Fibroblast of villous mesenchyme (primary cell): ENCODE data around the gene TGM2. TPM values are rescaled to one million over a fixed set of nuclear protein-coding genes. Genes with fewer than 3 reads are reported as not detected.

Source experiments
- DNase-seq: peaks from one replicate; pipeline ENCODE4 v3.0.0-alpha.2; 2010; ENCODE audit warnings: low read depth
- H3K4me3 ChIP-seq: 2 replicates; pipeline ENCODE4 v1.5.1; 2011; ENCODE audit warnings: low read depth, mild to moderate bottlenecking, low read length
- CTCF ChIP-seq: IDR thresholded peaks from 2 replicates; pipeline ENCODE4 v1.5.1; 2012; ENCODE audit warnings: low read depth, mild to moderate bottlenecking, low read length; ENCODE audit not compliant: insufficient read depth
- total RNA-seq: library from RNA; depleted of rRNA; stranded (reverse); fragments of >200 nt; gene quantifications from 2 replicates; pipeline ENCODE4 v1.2.3, GENCODE V29; 2012

Gene TGM2
- total RNA-seq, 1 donor, result 2,020 TPM

- TF ChIP-seq CTCF, result no peak
- peak overlapping the region; percentile 39 for H3K4me3 ChIP-seq
- DNase-seq, result peak; percentile 57
Observed at GRCh38 chr20:38098952-38099351, 66.1 kb downstream of the TGM2 start.

GRCh38 chr20:38095017-38095686 lies 69.9 kb downstream of the TGM2 start:
- no peak for TF ChIP-seq CTCF
- DNase-seq, result peak; percentile 47
- H3K4me3 ChIP-seq, result no peak overlapping the region

- H3K4me3 ChIP-seq, result no peak overlapping the region
- DNase-seq, result peak; percentile 90
- no peak for TF ChIP-seq CTCF
Observed at GRCh38 chr20:38094373-38094891, 70.6 kb downstream of the TGM2 start.

GRCh38 chr20:38093641-38094077 lies 71.4 kb downstream of the TGM2 start:
- H3K4me3 ChIP-seq, result no peak overlapping the region
- no peak for DNase-seq
- TF ChIP-seq CTCF, result no peak

GRCh38 chr20:38092915-38093314 lies 72.2 kb downstream of the TGM2 start:
- no peak for TF ChIP-seq CTCF
- DNase-seq, result no peak
- H3K4me3 ChIP-seq, result no peak overlapping the region

- no peak for TF ChIP-seq CTCF
- no peak overlapping the region for H3K4me3 ChIP-seq
- DNase-seq, result peak; percentile 61
Observed at GRCh38 chr20:38092260-38092857, 72.7 kb downstream of the TGM2 start.
